B cell (primary cell): ENCODE results near the gene HDAC5. TPM values are rescaled to one million over a fixed set of nuclear protein-coding genes. Genes with fewer than 3 reads are reported as not detected.

Source experiments
- ATAC-seq: fragments of 200-7000 bp; cut with Tn5 transposase; one replicate; pipeline ENCODE4 v1.10.0; 2021; ENCODE audit warnings: low read depth, mild to moderate bottlenecking, moderate number of reproducible peaks, moderate library complexity
- CTCF ChIA-PET: fragments of 350-600 bp; sonication (Branson Sonifier 250); formaldehyde crosslinking; loops from one replicate; lab custom pipeline; 2021; ENCODE audit warnings: antibody characterized with exemption, inconsistent platforms; lab: Charles Lee
- POLR2A ChIA-PET: fragments of 350-600 bp; sonication (Branson Sonifier 250); formaldehyde crosslinking; loops from one replicate; lab custom pipeline; 2021; ENCODE audit warnings: antibody characterized with exemption; lab: Charles Lee
- DNase-seq: peaks from one replicate; pipeline ENCODE4 v3.0.0; 2013
- H2AFZ ChIP-seq: 2 replicates; pipeline ENCODE4 v1.6.1; 2012; ENCODE audit warnings: mild to moderate bottlenecking, low read depth, low read length; ENCODE audit not compliant: insufficient read depth, poor library complexity, severe bottlenecking
- H3K27ac ChIP-seq, 2 donors: 1 replicate in 1 of 2; 2 replicates in 1 of 2; pipeline ENCODE4 v1.5.1; 2012 to 2013; ENCODE audit warnings: low read length in 2 of 2, mild to moderate bottlenecking in 2 of 2, moderate library complexity in 1 of 2
- H3K27me3 ChIP-seq, 4 experiments: fragments of 200-600 bp in 1 of 4; sonication (generic) in 1 of 4; replicated peaks in 1 of 4; 1 replicate in 2 of 4; 2 replicates in 2 of 4; pipeline versions ENCODE4 v1.6.1 to v1.7.0; 2013 to 2016; ENCODE audit warnings: low read length in 3 of 4, mild to moderate bottlenecking in 2 of 4, mixed read lengths in 1 of 4, moderate library complexity in 1 of 4; ENCODE audit not compliant: insufficient read depth in 4 of 4, control insufficient read depth in 3 of 4; ENCODE audit errors: control extremely low read depth in 1 of 4
- H3K36me3 ChIP-seq, 2 experiments: replicated peaks in 1 of 2; 1 replicate in 1 of 2; 2 replicates in 1 of 2; pipeline versions ENCODE4 v1.6.1 to v1.7.1; 2013; ENCODE audit warnings: low read length in 1 of 2; ENCODE audit not compliant: insufficient read depth in 2 of 2, control insufficient read depth in 1 of 2; ENCODE audit errors: control extremely low read depth in 1 of 2, extremely low read depth in 1 of 2
- H3K4me1 ChIP-seq, 2 donors: fragments of 200-600 bp in 1 of 2; sonication (generic) in 1 of 2; 1 replicate in 1 of 2; 2 replicates in 1 of 2; pipeline versions ENCODE4 v1.5.1 to v1.6.1; 2013 to 2017; ENCODE audit warnings: low read length in 2 of 2; ENCODE audit not compliant: control insufficient read depth in 2 of 2, insufficient read depth in 2 of 2
- H3K4me2 ChIP-seq: replicated peaks from 2 replicates; pipeline ENCODE3; 2012; ENCODE audit warnings: mild to moderate bottlenecking, low read depth, low read length; ENCODE audit not compliant: poor library complexity, severe bottlenecking
- H3K4me3 ChIP-seq, 5 experiments: fragments of 200-600 bp in 1 of 5; sonication (generic) in 1 of 5; 1 replicate in 3 of 5; 2 replicates in 2 of 5; pipeline versions ENCODE4 v1.5.1 to v1.7.0; 2011 to 2016; ENCODE audit warnings: low read length in 4 of 5, mild to moderate bottlenecking in 4 of 5, low read depth in 2 of 5, control low read depth in 1 of 5, moderate library complexity in 1 of 5; ENCODE audit not compliant: insufficient read depth in 1 of 5; ENCODE audit errors: control extremely low read depth in 1 of 5, extremely low read depth in 1 of 5
- H3K79me2 ChIP-seq: fragments of 200-600 bp; sonication (generic); one replicate; pipeline ENCODE4 v1.6.0; 2016; ENCODE audit warnings: low read length; ENCODE audit not compliant: control insufficient read depth, insufficient read depth
- H3K9ac ChIP-seq: fragments of 200-600 bp; sonication (generic); 2 replicates; pipeline ENCODE4 v1.6.1; 2017; ENCODE audit warnings: mild to moderate bottlenecking, low read length, moderate library complexity
- H3K9me3 ChIP-seq, 3 donors: one replicate each; pipeline versions ENCODE4 v1.6.1 to v1.7.1; 2013; ENCODE audit warnings: low read length in 2 of 3; ENCODE audit not compliant: control insufficient read depth in 2 of 3, insufficient read depth in 1 of 3; ENCODE audit errors: control extremely low read depth in 1 of 3
- H4K20me1 ChIP-seq: 2 replicates; pipeline ENCODE4 v1.6.0; 2012; ENCODE audit warnings: mild to moderate bottlenecking, low read length; ENCODE audit not compliant: insufficient read depth, control insufficient read depth, poor library complexity, severe bottlenecking
- H3K27ac Mint-ChIP-seq: one replicate; pipeline ENCODE4 v1.8.0; 2021; ENCODE audit warnings: mixed read lengths
- H3K27me3 Mint-ChIP-seq: one replicate; pipeline ENCODE4 v1.8.0; 2021; ENCODE audit warnings: mixed read lengths
- H3K4me1 Mint-ChIP-seq: one replicate; pipeline ENCODE4 v1.8.0; 2021; ENCODE audit warnings: mixed read lengths
- H3K4me3 Mint-ChIP-seq: one replicate; pipeline ENCODE4 v1.8.0; 2021; ENCODE audit warnings: mixed read lengths
- H3K9me3 Mint-ChIP-seq: one replicate; pipeline ENCODE4 v1.8.0; 2022; ENCODE audit warnings: mixed read lengths; ENCODE audit not compliant: insufficient read depth
- EZH2 ChIP-seq: IDR thresholded peaks from 2 replicates; pipeline ENCODE4 v1.6.1; 2012; ENCODE audit warnings: borderline replicate concordance, low read depth, mild to moderate bottlenecking, moderate library complexity, low read length; ENCODE audit not compliant: insufficient read depth, poor library complexity, severe bottlenecking
- WGBS: methylation state at CpG from one replicate; pipeline ENCODE4 v1.1.5; 2013; ENCODE audit warnings: missing lambda C conversion rate; ENCODE audit not compliant: insufficient coverage; 5-methylcytosine and 5-hydroxymethylcytosine counted together
- intact Hi-C: fragments of 100-400 bp; cut with micrococcal nuclease; formaldehyde crosslinking; loops from one replicate; pipeline ENCODE4 v1.10.0; 2022
- polyA plus RNA-seq: library from polyadenylated mRNA; depleted of rRNA; stranded (reverse); fragments of >200 nt; gene quantifications from 2 replicates; pipeline ENCODE4 v1.2.3, GENCODE V29; 2012
- total RNA-seq, 2 donors: library from RNA; stranded (reverse); fragments of 120-200 nt in 1 of 2; gene quantifications; 1 replicate in 1 of 2; 2 replicates in 1 of 2; pipeline versions ENCODE4 v1.2.3 to v1.2.4, GENCODE V29; 2013 to 2022
- TF ChIP-seq, protein P1 (sequence below): fragments of 200-600 bp; IDR thresholded peaks from one replicate; pipeline ENCODE4 v1.8.0; 2022; ENCODE audit warnings: antibody characterized with exemption, mild to moderate bottlenecking

HDAC5 gene
- total and polyA plus RNA-seq, 2 donors (not counting 1 experiment from before 2014, with no cell fraction given) = 99.8 to 104 TPM

DNA sequence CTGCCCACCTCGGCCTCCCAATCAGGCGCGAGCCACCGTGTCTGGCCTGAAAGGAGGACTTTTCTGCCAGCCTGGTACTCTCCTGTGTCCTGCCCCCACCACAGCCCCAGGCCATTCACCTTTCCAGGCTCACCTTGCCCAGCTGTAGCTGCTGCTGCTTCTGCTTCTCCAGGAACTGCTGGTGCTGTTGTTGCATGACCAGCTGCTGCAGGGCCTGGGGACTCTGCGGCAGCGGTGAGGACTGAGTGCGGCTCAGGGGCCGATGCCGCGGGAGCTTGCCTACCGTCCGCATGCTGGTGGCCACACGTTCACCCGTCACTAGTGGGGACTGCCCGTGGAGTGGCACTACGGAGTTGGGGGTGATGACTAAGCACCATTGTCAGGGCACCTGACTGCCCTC, 35.2 kb downstream of the HDAC5 start:
- Histone ChIP-seq H3K27ac (no peak overlapping the region), H3K36me3 (peaks cover 0 to 66% of the 10 kb centered on the region in 2 experiments), H3K4me2 (no peak overlapping the region), H3K4me1 (no peaks in the 10 kb centered on the region), H3K9me3 (no peaks in the 10 kb centered on the region), H2AFZ (no peak overlapping the region), H3K27me3 (no peaks in the 10 kb centered on the region), H3K4me3 (no peak overlapping the region), H4K20me1 (no peaks in the 10 kb centered on the region), H3K9ac (no peak overlapping the region), H3K79me2 (peaks cover 2% of the 10 kb centered on the region)
- no peak for TF ChIP-seq EZH2
- TF ChIP-seq, protein P1, sequence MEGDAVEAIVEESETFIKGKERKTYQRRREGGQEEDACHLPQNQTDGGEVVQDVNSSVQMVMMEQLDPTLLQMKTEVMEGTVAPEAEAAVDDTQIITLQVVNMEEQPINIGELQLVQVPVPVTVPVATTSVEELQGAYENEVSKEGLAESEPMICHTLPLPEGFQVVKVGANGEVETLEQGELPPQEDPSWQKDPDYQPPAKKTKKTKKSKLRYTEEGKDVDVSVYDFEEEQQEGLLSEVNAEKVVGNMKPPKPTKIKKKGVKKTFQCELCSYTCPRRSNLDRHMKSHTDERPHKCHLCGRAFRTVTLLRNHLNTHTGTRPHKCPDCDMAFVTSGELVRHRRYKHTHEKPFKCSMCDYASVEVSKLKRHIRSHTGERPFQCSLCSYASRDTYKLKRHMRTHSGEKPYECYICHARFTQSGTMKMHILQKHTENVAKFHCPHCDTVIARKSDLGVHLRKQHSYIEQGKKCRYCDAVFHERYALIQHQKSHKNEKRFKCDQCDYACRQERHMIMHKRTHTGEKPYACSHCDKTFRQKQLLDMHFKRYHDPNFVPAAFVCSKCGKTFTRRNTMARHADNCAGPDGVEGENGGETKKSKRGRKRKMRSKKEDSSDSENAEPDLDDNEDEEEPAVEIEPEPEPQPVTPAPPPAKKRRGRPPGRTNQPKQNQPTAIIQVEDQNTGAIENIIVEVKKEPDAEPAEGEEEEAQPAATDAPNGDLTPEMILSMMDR = no peak
- Mint-ChIP-seq H3K27ac (no peak overlapping the region), H3K4me3 (no peak overlapping the region), H3K9me3 (no peaks in the 10 kb centered on the region), H3K4me1 (no peaks in the 10 kb centered on the region), H3K27me3 (no peaks in the 10 kb centered on the region)
- ChIA-PET CTCF (no interaction called here), POLR2A (no interaction called here)
- intact Hi-C loops = no loop called here
- DNase-seq = no peak
- WGBS = 94% methylated on average over 13 of the region's 16 CpGs
- no peak for ATAC-seq

DNA sequence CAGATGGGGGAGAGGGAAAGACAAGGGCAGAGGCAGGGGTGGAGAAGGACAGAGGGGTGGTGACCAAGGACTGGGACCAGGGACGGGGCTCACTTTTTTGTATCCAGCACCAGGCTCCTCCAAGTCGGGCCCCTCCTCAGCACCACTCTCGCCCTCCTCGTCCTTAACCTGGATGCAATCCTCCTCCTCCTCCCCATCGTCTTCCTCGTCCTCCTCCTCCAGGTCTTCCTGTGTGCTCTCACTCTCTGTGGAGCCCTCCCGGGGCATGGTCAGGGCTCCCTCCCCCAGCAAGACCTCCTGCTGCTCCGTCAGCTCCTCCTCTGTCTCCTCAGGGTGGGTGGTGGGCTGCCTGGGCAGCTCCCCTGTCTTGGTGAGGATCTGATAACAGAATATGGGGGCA, 36.1 kb downstream of the HDAC5 start:
- Histone ChIP-seq H3K79me2 (peaks cover 2% of the 10 kb centered on the region), H3K4me2 (no peak overlapping the region), H2AFZ (no peak overlapping the region), H3K4me1 (no peaks in the 10 kb centered on the region), H3K9me3 (no peaks in the 10 kb centered on the region), H3K36me3 (peaks cover 0 to 67% of the 10 kb centered on the region in 2 experiments), H3K27ac (no peak overlapping the region), H4K20me1 (no peaks in the 10 kb centered on the region), H3K27me3 (no peaks in the 10 kb centered on the region), H3K9ac (no peak overlapping the region), H3K4me3 (no peak overlapping the region)
- no peak overlapping the region for H3K4me3 Mint-ChIP-seq
- CTCF ChIA-PET = no interaction called here
- 100% methylated on average over 5 of the region's 8 CpGs for WGBS
- no peaks in the 10 kb centered on the region for H3K4me1 Mint-ChIP-seq
- intact Hi-C loops = no loop called here
- TF ChIP-seq, protein P1 = no peak
- no peak for TF ChIP-seq EZH2
- no peaks in the 10 kb centered on the region for H3K27me3 Mint-ChIP-seq
- POLR2A ChIA-PET = interaction anchor here (0.6 kb wide), 1 partner anchor 45 kb away, joined by 3 read pairs; no protein-coding TSS in a partner anchor
- ATAC-seq (no peak), DNase-seq (no peak)
- H3K27ac Mint-ChIP-seq = no peak overlapping the region
- H3K9me3 Mint-ChIP-seq = no peaks in the 10 kb centered on the region
